Heart left ventricle (tissue), 13 donors: ENCODE results near the gene UGT1A5.

Experiments used
- CTCF ChIP-seq, 12 donors: fragments of 200-600 bp; sonication (generic) in 4 of 12; IDR thresholded peaks; one replicate each; pipeline versions ENCODE4 v1.5.0 to v1.8.0; 2018 to 2022; ENCODE audit warnings: antibody characterized with exemption in 12 of 12, mild to moderate bottlenecking in 5 of 12
- POLR2A ChIP-seq, 2 donors: fragments of 450-650 bp; IDR thresholded peaks; one replicate each; pipeline ENCODE4 v1.6.1; 2017; ENCODE audit warnings: antibody characterized with exemption in 2 of 2, mild to moderate bottlenecking in 2 of 2, moderate library complexity in 2 of 2
- donor health status: ischemic (EF 13 %, LVEDD 7.1; RV severe dilation, severe dysfunction).
- donor health status: DM: no; HTN: yes; CAD: no.
- donor health status: DM: no; HTN: no; CAD: no.
- donor health status: ischemic (EF 25% LVEDD 6.9; RV normal size, moderate dysfunction).
- donor health status: ischemic (EF 25% LVEDD 5.7; RV mildly dilated, moderate dysfunction).
- donor health status: ischemic (EF 35%, LVEDD 5.7; RV mildly dilated, moderate dysfunction).
- donor health status: nonischemic (EF 11% LVEDD 7.7; RV severe dilation, severe dysfunction).
- donor health status: DM: yes; HTN: yes; CAD: no.
- donor health status: PGD.
- donor health status: ischemic (EF 29% LVEDD 5.4; RV normal size, mild dysfunction).
- donor health status: nonischemic (EF 23%, LVEDD 6.1; RV moderate dilation, normal function).

GRCh38 chr2:233775414-233775813, 62.7 kb downstream of the UGT1A5 start:
- TF ChIP-seq CTCF (IDR thresholded peaks at IDR 0.05) (no peak), POLR2A (IDR thresholded peaks at IDR 0.05) (no peak)
